CD4-positive, alpha-beta T cell treated with Interleukin-4 for 4 hours (primary cell): ENCODE measurements around the gene DHX30.
"Not testable (repeated sequence)": the region's sequence is repeated elsewhere in the genome, so short reads cannot be mapped to it uniquely, and the experiment has no call there.

Source experiments
- DNase-seq: peaks from one replicate; pipeline ENCODE4 v3.0.0-alpha.2; 2020

DHX30 gene

GRCh38 chr3:47804577-47804976 is 1.6 kb downstream of the DHX30 start:
- no peak for DNase-seq

- no peak for DNase-seq
Observed at GRCh38 chr3:47813551-47814177, 10.7 kb downstream of the DHX30 start.

GRCh38 chr3:47817609-47818008 is 14.7 kb downstream of the DHX30 start:
- DNase-seq = no peak

DNA sequence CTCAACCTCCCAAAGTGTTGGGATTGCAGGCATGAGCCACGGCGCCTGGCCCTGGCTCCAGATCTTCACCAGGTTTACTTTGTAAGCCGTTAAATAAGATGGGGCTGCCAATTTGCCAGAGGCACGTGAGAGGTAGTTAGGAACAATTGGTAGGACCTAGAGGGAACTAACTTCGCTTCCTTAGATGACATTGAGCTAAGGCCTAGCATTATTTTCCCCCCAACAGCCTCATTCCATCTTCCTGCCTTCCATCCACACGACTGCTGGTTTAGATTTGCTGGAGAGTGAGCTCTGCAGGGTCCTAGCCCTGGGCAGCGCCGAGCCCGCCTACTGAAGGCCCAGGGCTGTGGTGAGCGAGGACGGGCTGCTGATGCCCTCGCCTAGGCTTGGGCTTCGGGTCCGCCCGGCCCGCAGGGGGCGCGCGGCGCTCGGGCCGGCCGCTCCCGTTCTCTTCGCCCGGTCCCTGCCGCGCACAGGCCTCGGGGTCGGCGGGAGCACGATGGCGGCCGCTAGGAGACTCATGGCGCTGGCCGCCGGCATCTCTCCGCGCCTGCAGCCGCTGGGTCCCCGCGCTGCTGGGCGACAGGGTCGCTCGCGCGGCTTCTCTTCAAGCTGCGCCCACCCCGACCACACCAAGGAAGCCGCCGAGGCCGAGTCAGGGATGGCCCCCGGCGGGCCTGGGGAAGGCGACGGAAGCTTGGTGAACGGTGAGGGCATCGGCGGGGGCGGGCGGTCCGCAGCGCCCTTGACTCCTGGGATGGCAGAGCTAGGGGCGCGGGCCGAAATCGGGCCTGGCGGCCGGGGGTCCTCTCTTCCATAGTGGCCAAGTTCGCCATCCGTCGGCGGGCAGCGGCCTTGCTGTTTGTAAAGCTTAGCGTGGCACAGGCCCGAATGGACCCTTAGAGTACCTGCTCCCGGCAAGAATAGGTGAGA is 21.9 kb downstream of the DHX30 start:
- DNase-seq = peak; percentile 71

DNA sequence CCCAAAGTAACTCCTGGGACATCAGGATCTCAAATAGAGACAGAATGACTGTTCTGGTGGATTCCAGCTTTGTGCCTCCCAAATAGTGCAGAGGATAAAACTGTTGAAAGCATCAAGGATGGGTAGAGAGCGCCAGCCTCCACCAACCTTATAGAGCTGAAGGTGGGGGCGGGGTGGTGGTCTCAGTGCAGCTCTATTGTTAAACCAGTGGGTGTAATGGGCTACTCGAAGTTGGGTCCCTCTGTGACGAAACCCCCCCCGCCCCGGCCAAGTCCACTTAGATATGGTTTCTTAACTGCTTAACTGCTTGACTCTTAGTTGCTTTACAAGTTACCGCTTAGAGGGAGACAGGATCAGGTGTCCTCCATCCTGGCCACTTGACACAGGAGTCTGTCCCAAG is 22.7 kb downstream of the DHX30 start:
- no peak for DNase-seq

GRCh38 chr3:47829482-47829881 is 26.5 kb downstream of the DHX30 start:
- DNase-seq = not testable (repeated sequence)

DNA sequence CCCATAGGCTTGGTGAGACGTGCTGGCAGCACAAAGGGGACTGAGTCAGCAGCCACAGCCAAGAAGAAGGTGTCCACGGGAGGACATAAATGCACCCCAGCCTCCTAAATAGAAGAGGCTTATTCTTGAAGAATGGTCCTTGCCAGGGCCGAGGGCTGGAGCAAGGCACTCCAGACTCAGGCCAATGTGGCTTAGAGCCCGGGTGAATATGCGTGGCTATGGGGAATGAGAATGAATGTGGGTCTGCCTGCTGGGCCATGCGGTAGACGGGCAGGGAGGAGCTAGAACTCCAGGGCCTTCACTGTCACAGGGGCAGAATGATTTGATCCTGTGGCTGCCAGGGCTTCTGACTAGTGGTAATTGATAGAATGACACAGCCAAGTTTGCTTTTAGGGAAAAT is 34.0 kb downstream of the DHX30 start:
- no peak for DNase-seq

DNA sequence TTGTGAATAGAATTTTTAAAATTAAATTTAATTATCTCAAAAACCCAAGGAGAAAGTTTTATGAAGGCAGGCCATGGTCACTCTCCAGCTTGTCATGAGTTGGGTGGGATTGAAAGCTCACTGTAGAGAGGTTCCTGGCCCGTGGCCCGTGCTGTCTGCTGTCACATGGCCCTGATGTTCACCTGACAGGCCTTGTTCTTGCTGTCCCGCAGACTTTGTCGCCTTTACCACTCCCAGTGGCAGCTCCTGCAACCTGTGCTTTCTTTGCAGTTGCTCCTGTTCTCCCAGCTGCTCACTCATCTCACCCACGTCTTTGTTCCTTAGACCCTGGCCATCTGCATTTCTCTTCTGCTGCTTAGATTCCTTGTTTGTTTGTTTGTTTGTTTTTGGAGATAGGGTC is 35.6 kb downstream of the DHX30 start:
- no peak for DNase-seq

DNA sequence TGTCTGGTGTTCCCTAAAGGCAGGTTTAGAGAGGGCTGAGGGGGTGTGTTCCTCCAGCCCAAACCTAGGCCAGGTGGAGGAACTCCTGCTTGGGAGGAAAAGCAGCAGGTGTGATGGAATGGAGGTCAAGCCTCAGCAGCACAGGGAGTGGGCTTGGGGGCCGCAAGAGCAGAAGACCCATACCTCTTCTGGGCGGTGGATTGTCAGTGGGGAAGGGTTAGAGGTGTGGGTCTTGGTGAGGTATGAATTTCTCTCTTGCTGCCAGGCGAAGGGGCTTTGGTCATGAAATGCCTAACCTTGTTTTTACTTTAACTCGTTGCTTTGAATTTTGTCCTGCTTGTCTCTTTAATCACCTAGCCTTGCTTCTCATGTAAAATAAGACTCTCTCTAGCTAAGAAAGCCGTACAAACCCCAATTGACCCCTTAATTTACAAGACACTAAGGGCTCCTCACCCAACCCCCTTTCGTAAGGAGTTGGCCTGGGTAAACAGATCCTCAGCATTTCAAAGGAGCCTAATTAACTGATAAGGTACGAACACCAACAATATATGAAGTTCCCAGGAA is 38.9 kb downstream of the DHX30 start:
- DNase-seq = no peak

DNA sequence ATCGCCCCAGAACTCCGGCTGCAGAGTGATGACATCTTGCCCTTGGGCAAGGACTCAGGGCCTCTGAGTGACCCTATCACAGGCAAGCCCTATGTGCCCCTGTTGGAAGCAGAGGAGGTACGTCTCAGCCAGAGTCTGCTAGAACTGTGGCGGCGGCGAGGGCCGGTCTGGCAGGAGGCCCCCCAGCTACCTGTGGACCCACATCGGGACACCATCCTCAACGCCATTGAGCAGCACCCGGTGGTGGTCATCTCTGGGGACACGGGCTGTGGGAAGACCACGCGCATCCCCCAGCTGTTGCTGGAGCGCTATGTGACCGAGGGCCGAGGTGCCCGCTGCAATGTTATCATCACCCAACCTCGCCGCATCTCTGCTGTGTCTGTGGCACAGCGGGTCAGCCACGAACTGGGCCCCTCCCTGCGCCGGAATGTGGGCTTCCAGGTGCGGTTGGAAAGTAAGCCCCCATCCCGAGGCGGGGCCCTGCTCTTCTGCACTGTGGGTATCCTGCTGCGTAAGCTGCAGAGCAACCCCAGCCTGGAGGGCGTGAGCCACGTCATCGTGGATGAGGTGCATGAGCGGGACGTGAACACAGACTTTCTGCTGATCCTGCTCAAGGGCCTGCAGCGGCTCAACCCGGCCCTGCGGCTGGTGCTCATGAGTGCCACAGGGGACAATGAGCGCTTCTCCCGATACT is 43.4 kb downstream of the DHX30 start:
- no peak for DNase-seq

- DNase-seq = no peak
Observed at GRCh38 chr3:47846880-47847248, 43.9 kb downstream of the DHX30 start.

- DNase-seq = no peak
Observed at GRCh38 chr3:47847260-47847659, 44.3 kb downstream of the DHX30 start.

DNA sequence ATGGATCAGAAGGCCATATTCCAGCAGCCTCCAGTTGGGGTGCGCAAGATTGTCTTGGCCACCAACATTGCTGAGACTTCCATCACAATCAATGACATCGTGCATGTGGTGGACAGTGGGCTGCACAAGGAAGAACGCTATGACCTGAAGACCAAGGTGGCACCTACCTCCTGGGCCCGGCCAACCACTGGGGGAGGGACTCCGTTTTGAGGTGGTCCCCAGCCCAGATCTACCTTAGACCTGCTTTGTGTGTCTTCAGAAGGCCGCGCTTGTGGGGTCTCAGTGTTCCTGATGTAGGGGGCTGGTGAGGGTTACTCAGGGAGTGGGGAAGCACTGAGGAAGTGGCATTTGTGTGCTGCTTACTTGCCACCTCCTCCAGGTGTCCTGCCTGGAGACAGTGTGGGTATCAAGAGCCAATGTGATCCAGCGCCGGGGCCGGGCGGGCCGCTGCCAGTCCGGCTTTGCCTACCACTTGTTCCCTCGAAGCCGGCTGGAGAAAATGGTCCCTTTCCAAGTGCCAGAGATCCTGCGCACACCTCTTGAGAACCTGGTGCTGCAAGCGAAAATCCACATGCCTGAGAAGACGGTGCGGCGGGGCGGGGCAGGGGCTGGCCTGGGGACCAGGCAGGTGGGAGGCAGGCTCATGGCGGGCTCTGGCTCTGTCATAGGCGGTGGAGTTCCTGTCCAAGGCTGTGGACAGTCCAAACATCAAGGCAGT is 45.0 kb downstream of the DHX30 start:
- DNase-seq = no peak

- no peak for DNase-seq
Observed at GRCh38 chr3:47848599-47849117, 45.7 kb downstream of the DHX30 start.

- no peak for DNase-seq
Observed at GRCh38 chr3:47849186-47849698, 46.3 kb downstream of the DHX30 start.

GRCh38 chr3:47849699-47850563 is 47.0 kb downstream of the DHX30 start:
- DNase-seq = no peak

GRCh38 chr3:47850564-47851410 is 47.8 kb downstream of the DHX30 start:
- DNase-seq = no peak

GRCh38 chr3:47851888-47852603 is 49.1 kb downstream of the DHX30 start:
- no peak for DNase-seq
